Activated CD4-positive, alpha-beta T cell treated with anti-CD3 and anti-CD28 coated beads, Interleukin-2, amount 50 U/mL, for 24 hours (primary cell): ENCODE measurements around the gene PRRT1.
"Not testable (repeated sequence)": the region's sequence is repeated elsewhere in the genome, so short reads cannot be mapped to it uniquely, and the experiment has no call there.

Source experiments
- DNase-seq, 2 donors: peaks; one replicate each; pipeline ENCODE4 v3.0.0-alpha.2; 2020; ENCODE audit warnings: low read depth in 1 of 2, low spot score in 1 of 2

The PRRT1 gene

GRCh38 chr6:32152769-32153563 lies 1.2 kb upstream of the PRRT1 start:
- no peak for DNase-seq

GRCh38 chr6:32151181-32151862 lies 417 bp downstream of the PRRT1 start:
- no peak for DNase-seq

DNA sequence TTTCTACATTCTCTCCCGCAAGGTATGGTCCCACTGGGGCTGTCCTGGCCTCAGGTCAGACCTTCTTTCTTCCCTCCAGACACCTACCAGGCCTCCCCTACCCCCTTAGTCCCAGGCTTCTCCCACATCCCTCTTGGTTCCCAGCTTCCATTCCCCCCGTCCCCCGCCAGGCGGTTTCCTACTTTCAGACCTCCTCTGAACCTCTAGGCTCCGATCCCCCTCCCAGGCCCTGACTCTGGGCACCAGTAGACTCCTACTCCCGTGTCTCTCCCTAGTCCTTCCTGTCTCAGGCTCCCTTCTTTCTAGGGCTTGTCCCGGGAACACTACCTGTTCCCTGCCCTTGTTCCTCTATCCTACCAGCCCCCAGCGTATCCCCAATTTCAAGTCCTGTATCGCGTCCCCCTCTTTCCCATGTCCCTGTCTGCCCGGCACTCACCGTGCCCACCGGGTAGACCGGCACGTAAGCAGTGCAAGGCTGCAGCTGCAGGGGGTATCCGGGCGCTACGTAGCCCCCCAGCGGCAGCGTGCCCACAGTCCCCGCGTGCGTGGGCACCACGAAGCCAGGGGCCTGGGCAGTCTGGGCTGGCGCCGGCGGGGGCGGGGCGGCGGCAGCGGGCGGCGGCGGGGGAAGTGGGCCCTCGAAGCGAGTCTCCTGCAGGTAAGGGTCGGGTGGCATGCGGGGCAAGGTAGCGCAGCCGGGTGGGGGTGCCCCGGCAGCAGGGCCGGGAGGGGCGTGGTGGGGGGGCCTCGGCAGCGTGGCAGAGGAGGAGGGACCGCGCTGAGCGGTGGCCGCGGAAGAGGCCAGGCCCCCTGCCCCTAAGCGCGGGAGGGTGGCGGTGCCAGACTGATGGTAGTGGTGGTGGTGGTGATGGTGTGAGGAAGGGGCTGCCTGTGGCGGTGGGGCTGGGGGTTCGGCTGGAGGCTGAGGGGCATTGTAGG lies 1.5 kb downstream of the PRRT1 start:
- DNase-seq, result no peak

DNA sequence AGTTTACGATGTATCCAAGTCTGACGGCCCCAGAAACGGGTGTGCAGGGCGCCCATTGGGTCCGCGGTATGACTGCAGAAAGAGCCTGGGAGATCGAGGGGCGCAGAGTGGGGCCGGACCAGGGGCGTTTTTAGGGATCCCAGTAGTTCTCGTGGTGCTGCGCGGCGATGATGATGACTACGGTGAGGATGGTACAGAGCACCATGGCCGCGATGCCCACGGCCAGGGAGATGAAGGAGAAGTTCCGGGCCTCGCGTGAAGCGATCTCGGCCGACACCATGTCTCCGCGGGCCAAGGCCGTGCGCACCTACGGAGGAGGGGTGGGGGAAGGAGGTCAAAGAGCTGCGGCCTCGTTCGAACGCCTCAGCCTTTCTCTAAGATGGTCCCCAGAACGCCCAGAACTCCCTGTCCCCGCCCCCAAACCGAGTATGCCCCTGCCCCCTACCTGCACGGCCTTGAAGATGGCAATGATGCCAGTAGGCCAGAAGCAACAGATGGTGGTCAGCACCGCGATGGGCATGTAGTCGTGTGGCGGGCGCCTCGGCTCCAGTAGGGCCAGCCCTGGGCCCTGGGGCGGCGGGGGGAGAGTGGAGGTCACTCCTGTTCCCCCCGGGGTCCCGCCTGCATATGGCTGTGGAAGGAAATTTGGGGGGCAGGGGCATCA lies 2.5 kb downstream of the PRRT1 start:
- no peak for DNase-seq

DNA sequence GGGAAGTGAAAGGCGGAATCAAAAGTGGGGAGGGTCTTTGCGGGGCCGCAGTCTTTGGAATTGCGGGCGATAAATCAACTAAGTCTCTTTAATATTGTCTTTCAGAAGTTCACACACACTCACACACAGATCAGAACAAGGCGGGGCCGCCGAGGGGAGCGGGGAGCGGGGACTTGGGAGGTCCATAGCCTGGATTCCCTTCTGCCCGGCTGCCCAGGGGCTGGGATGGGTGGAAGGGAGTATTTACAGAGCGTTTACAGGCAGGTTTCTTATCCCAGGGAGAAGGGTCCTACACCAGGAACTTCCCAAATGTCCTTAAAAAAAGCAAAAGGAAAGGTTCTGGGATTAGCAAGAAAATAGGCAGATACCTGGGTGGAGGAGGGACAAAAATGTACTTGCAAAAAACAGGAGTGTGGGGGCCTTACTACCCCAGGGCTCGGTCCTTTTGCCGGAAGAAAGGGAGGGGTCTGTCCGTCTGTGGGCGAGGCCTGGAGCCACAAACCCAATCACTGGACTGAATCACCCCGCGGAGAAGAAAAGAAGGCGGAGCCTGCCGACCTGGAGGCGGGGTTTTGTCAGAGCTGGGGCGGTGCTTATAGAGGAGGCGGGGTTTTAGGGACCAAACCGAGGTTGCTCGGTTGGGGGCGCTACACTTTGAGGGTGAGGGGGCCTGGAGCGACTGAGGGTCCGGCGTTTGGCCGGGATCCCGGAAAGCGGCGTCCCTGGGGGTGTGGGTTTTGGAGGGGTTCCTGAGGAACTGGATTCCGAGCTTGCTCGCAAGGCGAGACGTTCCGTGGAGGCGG lies 3.2 kb downstream of the PRRT1 start:
- peak; percentile 42 to 58 for DNase-seq

GRCh38 chr6:32147401-32148132 lies 4.2 kb downstream of the PRRT1 start:
- no peak for DNase-seq

DNA sequence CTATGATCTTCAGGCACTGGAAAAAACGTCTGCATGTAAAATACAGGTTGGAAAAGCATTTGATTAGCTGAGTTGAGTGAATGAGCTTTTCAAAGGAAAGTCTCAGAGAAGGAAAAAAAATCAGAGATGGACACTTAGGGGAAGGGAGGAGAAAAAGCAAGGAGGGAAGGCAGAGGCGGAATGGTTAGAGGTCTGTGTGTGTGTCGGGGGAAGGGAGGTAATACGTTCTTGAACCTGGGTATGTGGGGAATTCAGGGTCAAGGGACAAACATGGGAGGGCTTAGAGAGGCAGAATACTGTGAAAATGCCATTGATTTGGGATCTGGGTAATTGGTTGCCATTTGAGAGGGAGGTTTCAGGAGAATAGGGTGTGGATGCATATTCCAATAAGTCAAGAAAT lies 5.1 kb downstream of the PRRT1 start:
- DNase-seq, result no peak

DNA sequence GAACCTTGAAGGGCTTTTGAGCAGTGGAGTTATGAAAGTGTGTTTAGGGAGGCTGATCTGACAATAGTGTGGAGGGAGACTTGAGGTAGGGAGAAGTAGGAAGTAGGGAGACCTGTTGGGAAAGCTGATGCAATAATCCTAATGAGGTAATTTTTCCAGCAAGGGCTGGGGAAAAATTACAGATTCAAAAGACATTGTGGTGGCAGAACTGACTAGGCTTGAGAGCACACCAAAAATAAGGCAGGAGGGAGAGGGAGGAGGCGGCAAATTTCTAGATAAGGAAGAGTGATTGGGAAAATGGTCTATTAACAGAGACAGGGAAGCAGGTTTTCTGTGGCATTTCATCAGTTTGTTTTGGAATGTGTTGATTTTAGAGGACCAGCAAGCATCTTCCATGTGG lies 5.5 kb downstream of the PRRT1 start:
- no peak for DNase-seq

- not testable (repeated sequence) for DNase-seq
Observed at GRCh38 chr6:32144238-32144637, 7.5 kb downstream of the PRRT1 start.

DNA sequence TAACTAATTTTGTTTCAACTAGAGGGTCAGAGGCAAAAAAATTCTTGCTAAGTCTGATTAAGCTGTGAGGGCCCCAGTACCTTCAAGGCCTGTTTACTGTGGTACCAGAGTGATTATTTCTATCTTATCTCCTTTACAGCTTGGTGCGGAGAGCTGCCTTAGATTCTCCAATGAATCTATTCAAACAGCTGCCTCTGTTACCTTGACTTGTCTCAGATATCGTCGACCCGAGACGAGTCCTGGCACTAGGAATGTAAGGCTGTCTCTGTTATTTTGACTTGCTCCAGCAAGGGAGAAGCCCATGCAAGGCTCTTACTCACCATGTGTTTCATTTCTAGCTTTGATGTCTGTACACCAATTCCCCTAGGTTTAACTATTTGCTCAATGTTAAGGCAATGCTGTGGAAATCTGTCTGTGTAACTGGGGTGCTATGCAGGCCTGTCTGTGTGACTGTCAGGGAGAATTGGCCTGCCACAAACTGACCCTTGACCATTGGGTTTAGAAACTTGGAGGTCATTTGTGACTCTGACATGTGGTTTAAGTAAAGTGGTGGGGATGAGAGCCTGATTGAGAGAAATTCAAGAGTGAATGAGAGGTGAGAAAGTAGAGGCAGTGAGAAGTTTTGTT lies 11.2 kb downstream of the PRRT1 start:
- DNase-seq, result no peak

DNA sequence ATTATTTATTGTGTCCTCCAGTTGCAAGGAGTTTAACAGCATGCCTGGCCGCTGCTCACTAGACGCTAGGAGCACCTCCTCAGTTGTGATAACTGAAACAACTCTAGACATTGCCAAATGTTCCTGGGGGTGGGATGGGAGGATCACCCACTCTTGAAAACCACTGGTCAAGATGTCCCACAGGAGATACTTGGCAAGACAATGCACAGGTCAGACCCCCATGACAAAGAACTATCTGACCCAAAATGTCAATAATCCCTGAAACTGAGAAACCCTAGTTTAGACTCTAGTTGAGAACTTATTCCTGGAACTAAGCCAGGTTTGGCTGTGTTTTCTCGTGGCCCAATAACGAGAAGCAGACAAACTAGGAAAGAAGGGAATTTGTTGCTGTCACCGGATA lies 12.1 kb downstream of the PRRT1 start:
- DNase-seq, result no peak

- DNase-seq, result no peak
Observed at GRCh38 chr6:32137454-32137853, 14.3 kb downstream of the PRRT1 start.

DNA sequence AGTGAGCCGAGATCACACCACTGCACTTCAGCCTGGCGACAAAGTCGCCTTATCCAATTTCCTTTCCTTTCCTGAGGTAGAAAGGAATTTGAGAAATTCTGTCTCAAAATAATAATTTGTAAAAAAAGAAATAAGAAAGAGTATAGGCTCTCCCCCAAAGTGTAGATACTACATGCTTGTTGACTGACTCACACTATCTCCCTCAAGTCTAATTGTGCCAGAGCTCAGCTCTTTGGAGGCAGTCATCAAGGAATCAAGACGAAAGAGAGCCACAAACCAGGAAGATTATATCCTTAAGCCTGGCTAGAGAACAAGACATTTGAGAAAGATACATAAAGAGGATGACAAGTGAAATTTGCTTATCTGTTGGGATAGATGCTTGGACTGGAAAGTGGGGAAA lies 18.0 kb downstream of the PRRT1 start:
- no peak for DNase-seq

GRCh38 chr6:32132110-32132509 lies 19.6 kb downstream of the PRRT1 start:
- DNase-seq, result no peak

- no peak for DNase-seq
Observed at GRCh38 chr6:32131439-32131948, 20.2 kb downstream of the PRRT1 start.

- DNase-seq, result no peak
Observed at GRCh38 chr6:32129297-32130088, 22.2 kb downstream of the PRRT1 start.

- no peak for DNase-seq
Observed at GRCh38 chr6:32128751-32129296, 22.9 kb downstream of the PRRT1 start.
